HG03159 (cell line): ENCODE measurements around the gene LYSMD1.
"Not testable (repeated sequence)": the region's sequence is repeated elsewhere in the genome, so short reads cannot be mapped to it uniquely, and the experiment has no call there.

Experiments used
- ATAC-seq: cut with Tn5 transposase; IDR thresholded peaks from one replicate; pipeline ENCODE4 v1.9.1; 2021; ENCODE audit warnings: mild to moderate bottlenecking, moderate library complexity; ENCODE audit not compliant: unreplicated experiment

The LYSMD1 gene, protein sequence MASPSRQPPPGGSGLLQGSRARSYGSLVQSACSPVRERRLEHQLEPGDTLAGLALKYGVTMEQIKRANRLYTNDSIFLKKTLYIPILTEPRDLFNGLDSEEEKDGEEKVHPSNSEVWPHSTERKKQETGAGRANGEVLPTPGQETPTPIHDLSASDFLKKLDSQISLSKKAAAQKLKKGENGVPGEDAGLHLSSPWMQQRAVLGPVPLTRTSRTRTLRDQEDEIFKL

GRCh38 chr1:151165738-151166504 is at the start of gene LYSMD1, which contains the start of gene SCNM1:
Gene LYSMD1 (minus strand): TSS chr1:151165902. CDS start chr1:151165258, 644 bp downstream.
Gene SCNM1 (plus strand): TSS chr1:151166144. CDS start chr1:151166153, 9 bp downstream.
- ATAC-seq, result peak; percentile 86

DNA sequence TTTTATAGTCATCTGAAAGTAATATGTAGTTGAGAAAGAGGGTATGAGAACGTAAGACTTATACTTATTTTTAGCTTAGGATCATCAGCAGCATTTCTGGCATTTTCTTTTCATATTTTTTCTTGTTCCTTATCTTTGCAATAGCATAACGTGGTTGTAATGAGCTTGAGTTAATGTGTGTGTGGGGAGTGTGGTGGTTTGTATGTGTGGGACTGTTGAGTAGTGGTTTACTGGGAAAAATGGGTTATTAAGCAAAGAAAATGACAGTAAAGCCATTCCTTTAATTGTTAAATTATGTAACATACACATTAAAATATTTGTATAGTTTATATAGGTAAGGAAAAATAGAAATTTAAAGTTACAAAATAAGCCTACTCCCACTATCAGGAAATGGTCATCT is 47.9 kb upstream of the LYSMD1 start:
- no peak for ATAC-seq

DNA sequence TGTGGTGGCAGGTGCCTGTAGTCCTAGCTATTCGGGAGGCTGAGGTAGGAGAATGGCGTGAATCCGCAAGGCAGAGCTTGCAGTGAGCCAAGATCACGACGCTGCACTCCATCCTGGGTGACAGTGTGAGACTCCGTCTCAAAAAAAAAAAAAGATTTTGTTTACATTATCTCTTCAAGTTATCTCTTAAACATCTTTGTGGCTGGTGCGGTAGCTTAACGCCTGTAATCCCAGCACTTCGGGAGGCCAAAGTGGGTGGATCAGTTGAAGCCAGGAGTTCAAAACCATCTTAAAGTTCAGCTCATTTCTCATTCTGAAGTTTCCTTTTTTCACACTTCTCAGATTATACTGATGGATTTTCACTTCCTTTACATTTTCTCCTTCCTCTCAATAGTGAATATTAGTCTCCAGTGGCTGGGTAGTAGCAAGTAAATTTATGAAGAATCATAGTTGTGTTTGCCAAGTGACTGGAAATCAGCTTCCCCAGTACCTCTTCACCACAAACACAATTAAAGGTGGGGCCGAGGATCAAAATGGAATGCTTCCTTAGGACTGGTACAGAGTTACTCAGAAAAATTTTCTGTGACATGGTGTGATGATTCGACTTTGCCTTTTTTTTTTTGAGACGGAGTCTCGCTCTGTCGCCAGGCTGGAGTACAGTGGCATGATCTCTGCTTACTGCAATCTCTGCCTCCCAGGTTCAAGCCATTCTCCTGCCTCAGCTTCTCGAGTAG is 46.4 kb upstream of the LYSMD1 start:
- ATAC-seq, result no peak

DNA sequence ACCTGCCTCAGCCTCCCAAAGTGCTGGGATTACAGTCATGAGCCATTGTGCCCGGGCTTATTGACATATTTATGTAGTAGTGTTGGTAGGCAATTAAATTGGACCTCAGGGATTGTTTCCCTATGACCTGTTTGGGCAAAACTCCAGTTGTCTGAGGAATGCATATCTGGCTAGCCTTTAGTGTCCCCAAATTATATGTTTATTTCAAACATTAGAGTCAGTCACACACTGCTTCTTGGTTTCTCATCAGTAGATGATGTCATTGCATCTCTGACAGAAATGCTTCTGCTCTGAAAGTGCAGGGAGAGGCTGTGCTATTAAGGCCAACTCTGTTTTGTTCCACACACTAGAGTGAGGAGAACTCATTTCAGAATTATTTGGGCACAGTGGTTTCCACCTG is 45.1 kb upstream of the LYSMD1 start:
- ATAC-seq, result no peak

DNA sequence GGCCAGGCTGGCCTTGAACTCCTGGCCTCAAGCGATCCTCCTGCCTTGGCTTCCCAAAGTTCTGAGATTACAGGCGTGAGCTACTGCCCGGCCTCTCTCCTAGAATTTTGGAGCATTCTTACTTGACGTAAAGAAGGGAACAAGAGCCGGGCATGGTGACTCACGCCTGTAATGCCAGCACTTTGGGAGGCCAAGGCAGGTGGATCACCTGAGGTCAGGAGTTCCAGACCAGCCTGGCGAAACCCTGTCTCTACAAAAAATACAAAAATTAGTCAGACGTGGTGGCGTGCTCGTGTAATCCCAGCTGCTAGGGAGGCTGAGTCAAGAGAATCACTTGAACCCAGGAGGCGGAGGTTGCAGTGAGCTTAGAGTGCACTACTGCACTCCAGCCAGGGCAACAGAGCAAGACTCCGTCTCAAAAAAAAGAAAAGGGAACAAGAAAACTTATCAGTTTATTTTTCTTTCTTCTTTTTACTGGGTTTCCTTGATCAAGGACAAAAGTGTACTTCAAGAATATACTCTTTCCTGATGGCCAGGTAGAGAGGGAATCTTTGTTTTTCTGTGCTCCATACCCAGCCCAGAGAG is 39.8 kb upstream of the LYSMD1 start:
- ATAC-seq, result not testable (repeated sequence)

GRCh38 chr1:151199873-151200581 is 34.3 kb upstream of the LYSMD1 start:
- no peak for ATAC-seq

DNA sequence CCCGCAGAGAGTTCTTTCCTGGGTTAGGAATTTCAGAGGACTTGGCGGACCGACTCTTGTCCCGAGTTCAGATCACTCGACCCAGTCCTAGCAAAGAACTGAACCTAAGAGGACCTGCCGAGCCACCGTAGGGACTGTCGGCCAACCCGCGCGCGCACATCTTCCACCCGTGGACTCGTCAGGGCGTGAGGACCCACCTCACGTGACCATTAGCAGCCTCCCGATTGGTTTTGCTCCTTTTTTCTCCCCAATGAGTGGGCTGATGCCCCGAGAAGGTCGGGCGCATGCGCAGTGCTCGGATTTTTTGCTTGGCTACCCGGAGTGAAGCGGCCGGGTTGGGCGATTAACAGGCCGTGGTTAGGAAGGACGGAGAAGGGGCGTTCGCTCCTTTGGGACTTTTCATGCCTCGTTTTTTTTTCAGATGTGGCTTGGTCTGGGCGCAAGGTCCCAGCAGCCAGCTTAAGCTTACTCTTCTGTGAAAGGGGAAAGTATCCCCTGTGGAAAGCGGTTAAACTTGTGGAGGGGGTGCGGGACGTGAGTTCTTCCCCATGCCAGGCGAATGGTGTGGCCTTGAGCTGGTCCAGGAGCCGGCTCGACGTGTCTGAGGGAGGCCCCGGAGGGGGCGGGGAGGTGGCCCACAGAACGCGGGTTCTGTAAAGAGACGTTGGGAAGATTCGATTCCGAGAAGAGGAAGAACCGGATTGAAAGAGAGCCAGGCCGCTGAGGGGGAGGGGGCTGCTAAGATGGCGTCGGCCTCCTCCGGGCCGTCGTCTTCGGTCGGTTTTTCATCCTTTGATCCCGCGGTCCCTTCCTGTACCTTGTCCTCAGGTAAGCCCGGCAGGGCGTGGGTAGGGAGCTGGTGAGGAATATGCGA is 32.8 kb upstream of the LYSMD1 start, which contains the start of gene PIP5K1A:
PIP5K1A (plus strand) TSS at position 299 of the 874 bp plus-strand sequence; CDS start at position 744, 445 bp downstream.
- peak; percentile 90 for ATAC-seq

- no peak for ATAC-seq
Observed at GRCh38 chr1:151197863-151198253, 32.2 kb upstream of the LYSMD1 start.

DNA sequence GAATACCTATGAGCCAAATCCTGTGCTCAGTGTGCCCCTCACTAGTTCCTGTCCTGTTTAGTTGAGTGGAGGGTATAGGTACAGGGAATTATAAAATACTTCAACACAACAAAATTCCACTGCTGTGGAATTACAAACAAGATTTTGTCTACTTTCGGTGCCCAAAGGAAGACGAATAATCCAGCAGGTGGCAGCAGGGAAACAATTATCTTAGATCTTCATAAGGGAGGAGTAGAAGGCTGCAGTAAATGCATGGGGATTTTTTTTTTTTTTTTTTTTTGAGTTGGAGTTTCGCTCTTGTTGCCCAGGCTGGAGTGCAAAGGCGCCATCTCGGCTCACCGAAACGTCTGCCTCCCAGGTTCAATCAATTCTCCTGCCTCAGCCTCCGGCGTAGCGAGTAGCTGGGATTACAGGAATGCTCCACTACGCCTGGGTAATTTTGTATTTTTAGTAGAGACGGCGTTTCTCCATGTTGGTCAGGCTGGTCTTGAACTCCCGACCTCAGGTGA is 30.6 kb upstream of the LYSMD1 start:
- ATAC-seq, result no peak

GRCh38 chr1:151194894-151195594 is 29.3 kb upstream of the LYSMD1 start:
- not testable (repeated sequence) for ATAC-seq

DNA sequence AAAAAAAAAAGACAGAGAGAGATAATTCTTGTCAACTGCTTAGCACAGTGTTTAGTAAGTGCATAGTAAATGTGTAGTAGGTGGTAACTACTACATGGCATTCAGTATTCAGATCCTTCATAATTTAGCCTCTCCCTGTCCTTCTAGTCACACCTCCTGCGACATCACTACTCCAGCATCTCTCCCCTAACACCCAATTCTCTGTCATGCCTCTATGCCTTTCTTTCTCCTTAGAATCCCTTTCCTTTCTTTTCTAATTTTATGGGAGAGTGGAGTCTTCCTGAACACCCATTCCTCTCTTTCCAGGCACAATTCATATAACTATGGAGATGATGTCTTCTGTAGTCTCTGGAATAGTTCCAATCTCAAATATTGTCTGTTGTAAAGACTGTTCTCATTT is 28.2 kb upstream of the LYSMD1 start:
- no peak for ATAC-seq

DNA sequence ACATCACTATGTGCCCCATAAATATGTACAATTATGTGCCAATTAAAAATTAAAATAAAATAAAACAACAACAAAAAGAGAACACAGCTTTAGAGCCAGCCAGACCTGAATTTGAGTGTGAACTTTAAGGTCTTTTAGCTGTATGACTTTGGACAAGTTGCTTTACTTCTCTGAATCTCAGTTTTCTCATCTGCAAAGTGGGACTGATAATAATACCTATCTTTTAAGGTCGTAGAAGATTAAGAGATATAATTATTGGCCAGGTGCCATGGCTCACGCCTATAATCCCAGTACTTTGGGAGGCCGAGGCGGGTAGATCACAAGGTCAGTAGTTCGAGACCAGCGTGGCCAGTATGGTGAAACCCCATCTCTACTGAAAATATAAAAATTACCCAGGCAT is 27.6 kb upstream of the LYSMD1 start:
- ATAC-seq, result no peak

DNA sequence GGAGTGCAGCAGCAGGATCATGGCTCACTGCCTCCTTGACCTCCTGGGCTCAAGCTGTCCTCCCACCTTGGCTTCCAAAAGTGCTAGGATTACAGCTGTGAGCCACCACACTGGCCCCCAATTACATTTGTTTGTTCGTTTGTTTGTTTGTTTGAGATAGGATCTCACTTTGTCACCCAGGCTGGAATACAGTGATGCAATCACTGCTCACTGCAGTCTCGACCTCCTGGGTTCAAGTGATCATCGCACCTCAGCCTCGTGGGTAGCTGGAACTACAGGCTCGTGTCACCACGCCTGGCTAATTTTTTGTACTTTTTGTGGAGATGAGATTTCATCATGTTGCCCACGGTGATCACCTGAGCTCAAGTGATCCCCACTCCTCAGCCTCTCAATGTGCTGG is 26.3 kb upstream of the LYSMD1 start:
- no peak for ATAC-seq

- peak; percentile 90 for ATAC-seq
Observed at GRCh38 chr1:151189637-151190445, 24.1 kb upstream of the LYSMD1 start, which contains the start of gene VPS72. Gene VPS72 (minus strand): TSS chr1:151190197. CDS start chr1:151190121, 76 bp downstream.

- ATAC-seq, result not testable (repeated sequence)
Observed at GRCh38 chr1:151188667-151189066, 23.0 kb upstream of the LYSMD1 start.

DNA sequence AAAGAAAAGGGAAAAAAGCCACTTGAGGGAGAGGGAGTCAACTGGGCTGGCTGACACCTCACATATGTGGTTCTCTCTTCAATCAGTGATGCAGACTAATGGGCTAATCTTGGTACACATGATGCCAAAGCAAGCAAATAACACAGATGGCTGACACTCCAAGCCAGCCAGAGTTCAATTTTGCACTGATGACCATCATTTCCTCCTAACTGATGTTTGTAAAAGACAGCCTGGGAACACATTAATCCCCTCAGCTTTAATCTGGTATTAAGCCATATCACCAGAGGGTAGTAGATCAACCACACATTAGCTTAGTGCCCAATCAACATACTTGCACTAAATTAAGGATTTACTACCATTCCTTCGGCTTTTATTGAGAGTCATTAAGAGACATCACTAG is 21.5 kb upstream of the LYSMD1 start:
- ATAC-seq, result no peak

DNA sequence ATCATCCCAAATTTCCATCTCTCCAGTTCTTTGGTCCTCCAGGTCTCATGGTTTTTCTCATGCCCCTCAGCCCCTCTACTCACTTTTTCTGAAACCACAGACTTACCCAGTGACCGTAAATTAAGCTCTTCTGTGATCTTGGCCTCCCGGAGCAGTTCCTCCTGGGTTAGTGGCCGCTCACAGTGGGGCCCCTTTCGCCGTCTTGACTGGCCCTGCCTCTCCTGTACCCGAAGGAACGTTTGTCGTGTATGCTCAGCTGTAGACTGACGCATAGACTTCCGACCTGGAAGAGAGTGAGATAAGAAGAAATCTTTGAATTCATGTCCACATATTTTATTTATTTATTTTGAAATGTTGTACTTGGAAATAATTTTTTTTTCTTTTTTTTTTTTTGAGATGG is 18.5 kb upstream of the LYSMD1 start:
- no peak for ATAC-seq
